ENCODE data around the gene GMIP.

DNA sequence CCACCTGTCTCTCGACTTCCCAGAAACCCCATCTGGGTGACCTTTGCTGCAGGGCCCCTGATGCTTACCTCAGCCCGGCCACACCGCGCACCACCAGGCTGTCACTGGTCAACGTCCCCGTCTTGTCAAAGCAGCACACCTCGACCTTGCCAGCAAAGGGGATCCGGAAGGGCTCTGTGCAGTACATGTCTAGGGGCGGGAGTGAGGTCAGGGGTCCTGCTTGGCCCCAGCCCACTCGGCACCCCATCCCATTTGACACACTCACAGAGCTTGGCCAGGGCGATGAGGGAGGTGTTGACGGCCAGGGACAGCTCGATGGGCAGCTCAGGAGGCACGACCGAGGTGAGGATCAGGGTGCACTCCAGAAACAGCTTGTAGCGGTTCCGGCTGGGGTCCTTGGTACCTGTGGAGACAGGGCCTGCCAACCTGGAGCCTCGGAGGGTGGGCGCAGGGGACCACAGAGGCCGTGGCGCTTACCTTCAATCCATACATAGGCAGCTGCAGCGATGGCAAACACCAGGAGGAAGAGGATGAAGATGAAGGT, 11.7 kb upstream of the GMIP start:
- TF ChIP-seq CTCF (IDR thresholded peaks at IDR 0.05 in 8 of 11, conservative IDR thresholded peaks at IDR 0.05 in 3 of 11) (no peak), POLR2A (IDR thresholded peaks at IDR 0.05) (no peak)
